PC-3 (cell line): ENCODE data around the gene SMAD5.

Source experiments
- CTCF ChIP-seq: fragments of 300-600 bp; sonication (generic); conservative IDR thresholded peaks from 2 replicates; pipeline ENCODE4 v1.5.1; 2017; ENCODE audit warnings: antibody characterized with exemption, low read depth, mild to moderate bottlenecking, low read length
- EZH2 ChIP-seq: fragments of 300-600 bp; sonication (generic); IDR thresholded peaks from one replicate; pipeline ENCODE4 v1.6.1; 2017; ENCODE audit warnings: antibody characterized with exemption, mild to moderate bottlenecking, low read length; ENCODE audit not compliant: unreplicated experiment
- EZH2phosphoT487 ChIP-seq: fragments of 300-600 bp; sonication (generic); IDR thresholded peaks from 2 replicates; pipeline ENCODE4 v1.6.1; 2018; ENCODE audit warnings: mild to moderate bottlenecking, antibody characterized with exemption, low read length, borderline replicate concordance

GRCh38 chr5:136197462-136198142 is 65.0 kb downstream of the SMAD5 start:
- TF ChIP-seq CTCF (no peak), EZH2 (no peak), EZH2phosphoT487 (no peak)
